HG03108 (cell line): ENCODE data around the gene UPF3B.
"Not testable (repeated sequence)": the region's sequence is repeated elsewhere in the genome, so short reads cannot be mapped to it uniquely, and the experiment has no call there.

Experiments
- ATAC-seq: cut with Tn5 transposase; IDR thresholded peaks from one replicate; pipeline ENCODE4 v1.9.1; 2021; ENCODE audit warnings: moderate library complexity; ENCODE audit not compliant: unreplicated experiment

The UPF3B gene

DNA sequence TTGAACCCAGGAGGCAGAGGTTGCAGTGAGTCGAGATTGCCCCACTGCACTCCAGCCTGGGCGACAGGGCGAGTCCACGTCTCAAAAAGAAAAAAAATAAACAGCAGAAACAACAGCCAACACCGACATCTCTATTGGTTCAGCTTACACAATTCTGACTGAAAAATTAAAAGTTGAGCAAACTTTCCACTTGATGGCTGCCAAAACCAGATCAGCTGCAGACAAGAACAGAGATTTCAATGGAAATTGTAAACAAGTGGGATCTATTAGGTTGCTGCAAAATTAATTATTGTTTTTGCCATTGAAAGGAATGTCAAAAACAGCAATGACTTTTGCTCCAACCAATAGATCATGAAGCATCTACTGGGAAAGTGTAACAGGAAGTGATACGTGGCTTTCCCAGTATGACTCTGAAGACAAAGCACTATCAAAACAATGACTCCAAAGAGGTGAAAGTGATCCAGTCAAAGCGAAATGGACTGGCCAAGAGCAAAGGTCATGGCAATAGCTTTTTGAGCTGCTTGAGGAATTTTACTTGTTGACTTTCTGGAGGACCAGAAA, 26.3 kb downstream of the UPF3B start:
- ATAC-seq, result no peak

DNA sequence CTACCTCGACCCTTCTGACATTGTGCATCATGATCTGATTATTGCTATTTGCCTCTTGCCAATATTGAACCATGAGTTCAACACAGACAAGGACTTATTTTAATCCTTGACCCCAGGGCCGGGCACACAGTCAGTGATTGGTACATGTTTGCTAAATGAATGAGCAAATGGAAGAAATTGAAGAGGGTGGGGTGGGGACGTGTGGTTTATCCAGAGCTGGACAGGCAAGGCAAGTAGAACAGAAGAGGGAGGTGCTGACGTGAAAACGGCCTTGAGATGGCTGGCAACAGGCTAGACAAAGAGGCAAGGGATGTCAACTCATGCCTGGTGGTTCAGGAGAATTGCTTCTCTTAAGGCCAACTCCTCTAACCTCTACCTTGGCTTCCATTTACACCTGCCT, 28.5 kb downstream of the UPF3B start:
- ATAC-seq, result not testable (repeated sequence)

DNA sequence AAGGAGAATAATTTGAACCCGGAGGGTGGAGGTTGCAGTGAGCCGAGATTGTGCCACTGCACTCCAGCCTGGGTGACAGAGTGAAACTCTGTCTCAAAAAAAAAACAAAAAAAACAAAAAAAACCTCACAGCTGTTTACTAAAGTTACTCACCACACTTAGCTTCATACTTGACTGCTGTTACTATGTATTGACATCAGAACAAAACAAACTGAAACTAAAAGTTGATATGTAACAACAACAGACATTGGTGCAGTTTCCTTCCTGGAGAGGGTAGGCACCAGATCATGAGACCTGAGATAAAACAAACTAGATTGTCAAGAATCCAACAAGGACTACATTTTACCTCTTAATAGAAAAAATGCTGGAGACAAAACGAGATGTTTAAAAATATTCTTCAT, 31.1 kb downstream of the UPF3B start:
- peak; percentile 95 for ATAC-seq

DNA sequence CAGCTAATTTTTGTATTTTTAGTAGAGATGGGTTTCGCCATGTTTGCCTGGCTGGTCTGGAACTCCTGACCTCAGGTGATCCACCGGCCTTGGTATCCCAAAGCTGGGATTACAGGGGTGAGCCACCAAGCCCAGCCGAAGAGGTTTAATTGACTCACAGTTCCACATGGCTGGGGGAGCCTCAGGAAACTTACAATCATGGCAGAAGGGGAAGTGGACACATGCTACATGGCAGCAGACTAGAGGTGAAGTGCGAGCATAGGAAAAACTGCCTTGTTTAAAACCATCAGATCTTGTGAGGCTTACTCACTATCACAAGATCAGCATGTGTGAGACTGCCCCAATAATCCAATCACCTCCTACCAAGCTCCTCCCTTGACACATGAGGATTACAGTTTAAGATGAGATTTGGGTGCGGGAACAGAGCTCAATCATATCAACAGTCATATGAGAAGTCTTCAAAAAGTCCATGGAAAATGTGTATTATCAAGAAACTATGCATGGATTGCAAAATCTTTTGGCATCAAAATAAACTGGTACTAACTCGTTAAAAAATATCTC, 35.6 kb downstream of the UPF3B start:
- ATAC-seq, result no peak

DNA sequence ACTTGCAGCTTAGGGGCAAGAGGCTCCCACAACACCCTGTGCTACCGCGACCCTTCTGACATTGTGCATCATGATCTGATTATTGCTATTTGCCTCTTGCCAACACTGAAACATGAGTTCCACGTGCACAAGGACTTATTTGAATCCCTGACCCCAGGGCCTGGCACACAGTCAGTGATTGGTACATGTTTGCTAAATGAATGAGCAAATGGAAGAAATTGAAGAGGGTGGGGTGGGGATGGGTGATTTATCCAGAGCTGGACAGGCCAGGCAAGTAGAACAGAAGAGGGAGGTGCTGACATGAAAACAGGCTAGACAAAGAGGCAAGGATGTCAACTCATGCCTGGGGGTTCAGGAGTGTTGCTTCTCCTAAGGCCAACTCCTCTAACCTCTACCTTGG, 36.5 kb downstream of the UPF3B start:
- ATAC-seq, result no peak

DNA sequence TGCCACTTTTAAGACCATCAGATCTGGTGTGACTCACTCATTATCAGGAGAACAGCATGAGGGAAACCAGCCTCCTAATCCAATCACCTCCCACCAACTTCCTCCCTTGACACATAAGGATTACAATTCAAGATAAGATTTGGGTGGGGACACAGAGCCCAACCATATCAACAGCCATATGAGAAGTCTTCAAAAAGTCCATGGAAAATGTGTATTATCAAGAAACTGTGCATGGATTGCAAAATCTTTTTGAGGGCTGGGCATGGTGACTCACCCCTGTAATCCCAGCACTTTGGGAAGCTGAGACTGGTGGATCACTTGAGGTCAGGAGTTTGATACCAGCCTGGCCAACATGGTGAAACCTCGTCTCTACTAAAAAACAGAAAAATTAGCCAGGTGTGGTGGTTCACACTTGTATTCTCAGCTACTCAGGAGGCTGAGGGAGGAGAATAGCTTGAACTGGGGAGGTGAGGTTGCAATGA, 43.5 kb downstream of the UPF3B start:
- ATAC-seq, result no peak

DNA sequence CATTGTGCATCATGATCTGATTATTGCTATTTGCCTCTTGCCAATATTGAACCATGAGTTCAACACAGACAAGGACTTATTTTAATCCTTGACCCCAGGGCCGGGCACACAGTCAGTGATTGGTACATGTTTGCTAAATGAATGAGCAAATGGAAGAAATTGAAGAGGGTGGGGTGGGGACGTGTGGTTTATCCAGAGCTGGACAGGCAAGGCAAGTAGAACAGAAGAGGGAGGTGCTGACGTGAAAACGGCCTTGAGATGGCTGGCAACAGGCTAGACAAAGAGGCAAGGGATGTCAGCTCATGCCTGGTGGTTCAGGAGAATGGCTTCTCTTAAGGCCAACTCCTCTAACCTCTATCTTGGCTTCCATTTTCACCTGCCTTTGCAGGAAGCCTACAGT, 44.3 kb downstream of the UPF3B start:
- ATAC-seq, result not testable (repeated sequence)

DNA sequence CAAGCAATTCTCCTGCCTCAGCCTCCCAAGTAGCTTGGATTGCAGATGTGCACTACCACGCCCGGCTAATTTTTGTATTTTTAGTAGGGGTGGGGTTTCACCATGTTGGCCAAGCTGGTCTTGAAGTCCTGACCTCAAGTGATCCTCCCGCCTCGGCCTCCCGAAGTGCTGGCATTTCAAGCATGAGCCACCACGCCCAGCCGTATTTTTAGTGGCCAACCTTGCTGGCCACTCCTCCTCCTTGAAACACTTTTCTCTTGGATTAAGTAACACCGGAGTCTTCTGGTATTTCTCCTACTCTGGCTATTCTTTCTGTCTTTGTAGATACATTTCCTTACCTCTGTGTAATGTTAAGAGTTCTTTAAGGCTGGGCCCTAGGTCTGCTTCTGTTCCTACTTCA, 50.2 kb downstream of the UPF3B start:
- no peak for ATAC-seq

DNA sequence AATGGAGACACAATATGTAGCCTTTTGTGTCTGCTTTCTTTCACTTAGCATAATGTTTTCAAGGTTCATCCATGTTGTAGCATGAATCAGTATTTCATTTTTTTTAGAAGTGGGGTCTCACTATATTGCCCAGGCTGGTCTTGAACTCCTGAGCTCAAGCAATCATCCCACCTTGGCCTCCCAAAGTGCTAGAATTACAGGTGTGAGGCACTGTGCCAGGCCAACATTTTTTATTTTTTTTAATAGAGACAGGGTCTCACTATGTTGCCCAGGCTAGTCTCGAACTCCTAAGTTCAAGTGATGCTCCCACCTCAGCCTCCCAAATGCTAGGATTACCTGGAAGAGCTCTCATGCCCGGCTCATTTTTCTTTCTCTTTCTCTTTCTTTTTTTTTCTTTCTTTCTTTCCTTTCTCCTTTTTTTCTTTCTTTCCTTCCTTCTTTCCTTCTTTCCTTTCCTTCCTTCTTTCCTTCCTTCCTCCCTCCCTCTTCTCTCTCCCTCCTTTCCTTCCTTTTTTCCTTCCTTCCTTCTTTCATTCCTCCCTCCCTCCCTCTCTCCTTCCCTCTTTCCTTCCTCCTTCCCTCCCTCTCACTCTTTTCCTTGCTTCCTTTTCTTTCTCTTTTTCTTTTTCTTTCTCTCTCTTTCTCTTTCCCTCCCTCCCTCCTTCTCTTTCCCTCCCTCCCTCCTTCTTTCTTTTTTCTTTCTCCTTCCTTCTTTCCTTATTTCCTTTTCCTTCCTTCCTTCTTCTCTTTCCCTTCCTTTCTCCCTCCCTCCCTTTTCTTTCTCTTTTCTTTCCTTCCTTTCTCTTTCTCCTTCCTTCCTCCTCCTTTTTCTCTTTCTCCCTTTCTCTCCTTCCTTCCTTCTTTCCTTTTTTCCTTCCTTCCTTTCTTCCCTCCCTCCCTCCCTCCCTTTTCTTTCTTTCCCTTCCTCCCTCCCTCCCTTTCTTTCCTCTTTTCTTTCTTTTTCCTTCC, 51.2 kb downstream of the UPF3B start:
- no peak for ATAC-seq

DNA sequence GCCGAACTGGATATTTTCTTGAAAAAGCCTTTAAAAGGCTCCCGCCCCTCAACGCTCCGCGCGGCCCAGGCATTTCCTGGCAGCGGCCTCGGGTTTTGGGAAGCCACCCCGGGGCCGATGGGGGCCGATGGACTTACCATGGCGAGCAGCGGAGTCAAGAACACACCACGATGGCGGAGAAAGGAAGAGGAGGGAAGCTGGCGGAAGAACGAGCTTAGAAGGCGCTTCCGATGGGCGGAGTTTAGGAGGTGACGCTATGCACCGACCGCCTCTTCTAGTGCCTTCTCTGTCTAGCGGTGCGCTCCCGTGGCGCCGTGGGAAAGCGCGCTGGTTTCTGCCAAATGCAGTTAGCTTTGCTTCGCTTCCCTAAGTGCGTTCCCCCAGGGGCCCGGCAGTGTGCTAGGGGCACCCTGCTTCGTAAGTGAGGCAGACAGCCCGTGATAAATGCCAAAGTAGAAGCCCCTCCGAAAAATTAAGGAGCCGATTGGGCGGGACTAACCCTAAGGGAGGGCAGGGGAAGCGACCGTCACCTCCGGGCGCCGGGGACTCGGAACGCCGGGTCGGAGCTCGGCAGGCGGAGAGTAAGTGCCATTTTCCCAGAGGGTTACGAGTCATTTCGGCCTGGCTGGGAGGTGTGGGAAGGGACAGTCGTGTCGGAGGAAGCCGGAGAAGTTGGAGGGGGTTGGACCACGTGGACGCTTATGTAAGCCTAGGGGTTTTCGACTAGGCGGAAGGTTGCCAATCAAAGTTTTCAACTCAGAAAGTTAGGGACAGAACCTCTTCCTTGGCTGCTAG, 61.1 kb downstream of the UPF3B start, which contains the start of gene RPL39:
RPL39 (minus strand) TSS at position 194 of the 795 bp plus-strand sequence; CDS start at position 140, 54 bp downstream.
- peak; percentile 87 for ATAC-seq

DNA sequence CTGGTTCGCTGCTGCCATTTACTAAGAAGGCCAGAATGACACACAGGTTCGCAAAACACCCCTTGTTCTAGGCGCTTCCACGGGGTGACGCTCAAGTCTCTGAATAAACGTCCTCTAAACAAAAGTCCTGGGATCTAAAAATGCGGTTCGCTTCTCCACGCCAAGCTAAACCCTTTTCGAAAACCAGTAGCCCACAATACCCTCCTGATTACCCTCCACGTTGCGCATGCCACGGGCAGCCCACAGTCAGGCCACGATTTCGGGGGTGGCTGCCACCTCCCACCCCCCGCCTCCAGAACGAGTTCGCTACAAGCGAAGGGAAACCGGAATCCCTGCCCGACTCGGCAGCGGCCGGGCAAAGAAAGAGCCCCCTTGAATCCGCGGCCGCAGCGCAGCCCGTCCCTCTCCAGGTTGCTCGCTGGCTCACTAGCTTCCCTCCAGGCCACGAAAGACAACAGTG, 61.8 kb downstream of the UPF3B start:
- peak; percentile 13 for ATAC-seq

DNA sequence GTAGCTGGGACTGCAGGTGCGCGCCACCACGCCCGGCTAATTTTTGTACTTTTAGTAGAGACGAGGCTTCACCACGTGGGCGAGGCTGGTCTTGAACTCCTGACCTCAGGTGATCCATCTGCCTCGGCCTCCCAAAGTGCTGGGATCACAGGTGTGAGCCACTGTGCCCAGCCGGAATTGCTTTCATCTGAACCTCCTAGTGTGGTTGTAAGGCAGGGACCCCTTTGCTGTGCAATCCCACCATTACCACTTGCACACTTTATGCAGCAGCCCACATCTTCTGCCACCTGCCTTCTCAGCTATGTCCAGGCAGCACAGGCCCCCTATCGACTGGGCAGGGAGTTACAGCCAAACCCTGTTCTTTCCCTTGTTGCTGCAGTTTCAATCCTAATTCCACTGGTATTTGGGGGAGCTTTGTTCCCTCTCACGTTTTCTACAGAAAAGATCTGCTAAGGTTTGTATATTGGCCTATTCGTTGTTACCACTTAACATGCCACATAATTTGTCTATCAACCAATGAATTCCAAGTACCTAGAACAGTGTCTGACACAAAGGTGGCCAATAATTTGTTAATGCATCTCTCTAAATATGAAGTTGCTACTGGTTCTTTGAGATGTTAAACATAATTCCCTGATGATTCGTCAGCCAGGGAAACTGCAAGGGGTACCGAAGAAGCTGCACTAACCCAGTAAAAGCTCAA, 67.9 kb downstream of the UPF3B start:
- no peak for ATAC-seq
